GM12891 (cell line): Measurements from ENCODE around the gene TRIM8.
"Not testable (repeated sequence)": the region's sequence is repeated elsewhere in the genome, so short reads cannot be mapped to it uniquely, and the experiment has no call there.

Experiments used
- DNase-seq: peaks from one replicate; pipeline ENCODE4 v3.0.0; 2011; ENCODE audit warnings: low spot score; ENCODE audit not compliant: insufficient read length
- FAIRE-seq: peaks from 2 replicates; lab custom pipeline; 2011; peaks lifted over from hg19 to GRCh38; lab: Jason Lieb, UNC
- PAX5 ChIP-seq: IDR thresholded peaks from 2 replicates; pipeline ENCODE4 v1.6.1; 2011; ENCODE audit warnings: low read length, moderate library complexity, mild to moderate bottlenecking; ENCODE audit not compliant: insufficient read depth, severe bottlenecking
- POLR2A ChIP-seq: IDR thresholded peaks from 2 replicates; pipeline ENCODE4 v1.6.1; 2011; ENCODE audit warnings: low read depth, low read length, control low read depth
- POLR2AphosphoS5 ChIP-seq: IDR thresholded peaks from 2 replicates; pipeline ENCODE4 v1.6.1; 2011; ENCODE audit warnings: low read depth, low read length, control low read depth
- POU2F2 ChIP-seq: IDR thresholded peaks from 2 replicates; pipeline ENCODE4 v1.6.1; 2011; ENCODE audit warnings: low read depth, mild to moderate bottlenecking, control low read depth, low read length, moderate library complexity
- SPI1 ChIP-seq: IDR thresholded peaks from 2 replicates; pipeline ENCODE4 v1.6.1; 2011; ENCODE audit warnings: low read depth, low read length, control low read depth
- TAF1 ChIP-seq: IDR thresholded peaks from 2 replicates; pipeline ENCODE4 v1.6.1; 2011; ENCODE audit warnings: low read depth, low read length, control low read depth

Gene TRIM8

DNA sequence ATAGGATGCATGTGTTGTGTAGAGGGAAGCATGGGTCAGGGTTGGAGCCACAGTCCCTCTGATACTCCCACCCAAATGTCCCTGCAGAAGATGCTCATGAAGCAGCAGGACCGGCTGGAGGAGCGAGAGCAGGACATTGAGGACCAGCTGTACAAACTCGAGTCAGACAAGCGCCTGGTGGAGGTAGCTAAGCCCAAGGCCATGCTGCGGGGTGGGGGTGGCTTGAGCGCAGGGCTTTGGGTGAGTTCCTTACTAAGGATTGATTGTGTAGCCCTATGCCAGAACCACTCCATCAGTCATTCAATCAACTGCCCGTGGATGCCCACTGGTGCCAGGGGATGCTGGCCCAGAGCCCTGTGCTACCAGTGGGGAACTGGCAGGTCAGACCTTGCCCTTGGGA is 10.3 kb downstream of the TRIM8 start:
- no peak for FAIRE-seq
- TF ChIP-seq POLR2A = no peak
- no peak for TF ChIP-seq POU2F2
- no peak for TF ChIP-seq PAX5
- TF ChIP-seq POLR2AphosphoS5 = no peak
- TF ChIP-seq SPI1 = no peak
- no peak for TF ChIP-seq TAF1
- no peak for DNase-seq

DNA sequence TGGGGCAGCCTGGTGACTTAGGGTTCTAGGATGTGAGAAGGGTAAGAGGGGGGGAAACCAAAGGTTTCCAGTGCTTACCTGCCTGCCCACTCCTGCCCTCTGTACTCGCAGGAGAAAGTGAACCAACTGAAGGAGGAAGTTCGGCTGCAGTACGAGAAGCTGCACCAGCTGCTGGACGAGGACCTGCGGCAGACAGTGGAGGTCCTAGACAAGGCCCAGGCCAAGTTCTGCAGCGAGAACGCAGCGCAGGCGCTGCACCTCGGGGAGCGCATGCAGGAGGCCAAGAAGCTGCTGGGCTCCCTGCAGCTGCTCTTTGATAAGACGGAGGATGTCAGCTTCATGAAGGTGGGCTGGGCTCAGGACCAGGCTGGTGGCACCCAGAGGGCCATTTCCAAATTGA is 10.7 kb downstream of the TRIM8 start:
- FAIRE-seq (no peak), DNase-seq (no peak)
- TF ChIP-seq POU2F2 (no peak), SPI1 (no peak), TAF1 (no peak), PAX5 (no peak), POLR2A (no peak), POLR2AphosphoS5 (no peak)

DNA sequence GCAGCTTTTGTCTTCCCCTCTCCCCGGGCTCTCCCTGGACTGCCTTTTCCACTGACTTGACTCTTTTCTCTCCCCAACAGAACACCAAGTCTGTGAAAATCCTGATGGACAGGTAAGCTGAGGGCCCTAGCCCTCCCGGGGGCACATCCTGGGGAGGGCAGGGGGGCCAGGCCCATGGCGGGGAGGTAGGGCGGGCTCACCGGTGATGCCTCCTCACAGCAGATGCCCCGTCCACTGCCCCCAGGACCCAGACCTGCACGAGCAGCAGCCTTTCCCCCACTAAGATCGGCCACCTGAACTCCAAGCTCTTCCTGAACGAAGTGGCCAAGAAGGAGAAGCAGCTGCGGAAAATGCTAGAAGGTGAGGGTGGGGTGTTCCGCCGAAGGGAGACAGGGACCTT is 11.7 kb downstream of the TRIM8 start:
- FAIRE-seq = no peak
- DNase-seq = no peak

DNA sequence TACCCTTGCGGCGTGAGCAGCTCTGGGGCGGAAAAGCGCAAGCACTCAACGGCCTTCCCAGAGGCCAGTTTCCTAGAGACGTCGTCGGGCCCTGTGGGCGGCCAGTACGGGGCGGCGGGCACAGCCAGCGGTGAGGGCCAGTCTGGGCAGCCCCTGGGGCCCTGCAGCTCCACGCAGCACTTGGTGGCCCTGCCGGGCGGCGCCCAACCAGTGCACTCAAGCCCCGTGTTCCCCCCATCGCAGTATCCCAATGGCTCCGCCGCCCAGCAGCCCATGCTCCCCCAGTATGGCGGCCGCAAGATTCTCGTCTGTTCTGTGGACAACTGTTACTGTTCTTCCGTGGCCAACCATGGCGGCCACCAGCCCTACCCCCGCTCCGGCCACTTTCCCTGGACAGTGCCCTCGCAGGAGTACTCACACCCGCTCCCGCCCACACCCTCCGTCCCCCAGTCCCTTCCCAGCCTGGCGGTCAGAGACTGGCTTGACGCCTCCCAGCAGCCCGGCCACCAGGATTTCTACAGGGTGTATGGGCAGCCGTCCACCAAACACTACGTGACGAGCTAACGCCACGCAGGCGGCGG is 12.6 kb downstream of the TRIM8 start:
- TF ChIP-seq TAF1 (no peak), POLR2AphosphoS5 (no peak), POU2F2 (no peak), POLR2A (no peak), SPI1 (no peak), PAX5 (no peak)
- FAIRE-seq = no peak
- no peak for DNase-seq

More for the DNA sequence above, 11.7 kb downstream of the TRIM8 start:
- TF ChIP-seq SPI1 (no peak), POLR2A (no peak), POLR2AphosphoS5 (no peak), POU2F2 (no peak), PAX5 (no peak), TAF1 (no peak)

DNA sequence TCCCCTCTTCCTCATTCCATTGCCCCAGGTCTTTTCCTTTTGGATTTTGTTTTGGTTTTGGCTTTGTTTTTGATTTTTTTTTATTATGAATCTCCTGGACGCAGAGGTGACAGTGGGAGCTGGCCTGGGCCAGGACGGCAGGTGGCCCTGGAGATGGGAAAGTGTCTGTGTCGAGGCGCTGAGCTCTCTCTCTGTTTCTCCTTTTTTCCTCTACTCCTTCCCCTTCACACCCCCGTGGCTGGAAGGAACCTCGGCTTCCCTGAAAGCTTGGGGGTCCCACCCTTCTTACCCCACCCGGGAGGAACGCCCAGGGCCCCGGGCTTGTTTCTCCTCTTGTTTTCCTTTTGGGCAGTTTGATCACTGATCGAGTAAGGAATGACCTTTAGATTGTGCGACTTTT is 13.2 kb downstream of the TRIM8 start:
- DNase-seq (no peak), FAIRE-seq (no peak)
- TF ChIP-seq POLR2A (no peak), TAF1 (no peak), POLR2AphosphoS5 (no peak), SPI1 (no peak), POU2F2 (no peak), PAX5 (no peak)

DNA sequence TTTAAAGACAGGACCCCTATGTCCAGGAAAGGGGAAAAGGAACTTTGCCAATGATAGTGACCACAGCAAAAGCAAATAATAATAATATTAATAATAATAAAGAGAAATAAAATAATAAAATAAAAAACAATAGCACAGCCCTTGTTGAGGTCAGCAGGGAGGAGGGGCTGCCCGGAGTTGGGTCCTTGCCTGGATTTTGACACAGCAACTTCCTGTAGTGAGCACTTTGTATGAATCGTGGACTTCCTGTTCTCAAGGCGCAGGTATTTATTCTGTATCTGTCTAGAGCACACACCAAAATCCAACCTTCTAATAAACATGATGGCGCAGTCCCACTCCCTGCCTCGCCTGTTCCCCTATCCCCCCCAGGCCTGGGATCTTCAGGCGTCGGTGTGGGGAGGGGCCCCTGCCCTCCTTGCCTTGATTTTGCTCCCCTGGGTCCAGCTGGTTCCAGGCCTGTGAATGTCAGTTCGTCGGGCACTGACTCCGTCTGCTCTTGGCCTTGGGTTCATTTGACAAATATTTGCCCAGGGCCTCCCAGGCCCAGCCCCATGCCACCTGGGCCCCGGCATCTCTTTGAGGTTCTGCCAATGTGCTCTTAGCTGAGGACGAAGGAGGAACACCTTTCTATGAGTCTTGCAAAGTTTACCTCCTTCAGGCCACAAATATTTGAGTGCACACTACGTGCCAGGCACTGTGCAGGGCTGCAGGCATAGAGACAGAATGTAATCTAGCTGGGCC is 13.9 kb downstream of the TRIM8 start:
- DNase-seq = no peak
- TF ChIP-seq PAX5 = no peak
- TF ChIP-seq POLR2A = 0 out of 2 replicates have a peak, but pooled peaks have one; percentile 21
- FAIRE-seq = no peak

DNA sequence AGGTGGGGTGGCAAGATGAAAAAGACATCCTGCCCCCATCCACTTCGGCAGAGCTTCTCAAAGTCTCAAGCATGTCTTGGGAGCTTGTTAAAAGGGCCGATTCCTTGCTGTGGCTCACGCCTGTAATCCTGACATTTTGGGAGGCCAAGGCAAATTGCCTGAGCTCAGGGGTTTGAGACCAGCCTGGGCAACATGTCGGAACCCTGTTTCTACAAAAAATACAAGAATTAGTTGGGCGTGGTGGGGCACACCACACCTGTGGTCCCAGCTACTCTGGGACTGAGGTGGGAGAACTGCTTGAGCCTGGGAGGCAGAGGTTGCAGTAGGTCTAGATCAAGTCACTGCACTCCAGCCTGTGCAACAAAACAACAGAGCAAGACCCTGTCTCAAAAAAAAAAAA is 14.5 kb downstream of the TRIM8 start:
- DNase-seq (no peak), FAIRE-seq (peak; percentile 65)
- TF ChIP-seq POLR2A (no peak), SPI1 (no peak), POLR2AphosphoS5 (no peak), TAF1 (no peak)

DNA sequence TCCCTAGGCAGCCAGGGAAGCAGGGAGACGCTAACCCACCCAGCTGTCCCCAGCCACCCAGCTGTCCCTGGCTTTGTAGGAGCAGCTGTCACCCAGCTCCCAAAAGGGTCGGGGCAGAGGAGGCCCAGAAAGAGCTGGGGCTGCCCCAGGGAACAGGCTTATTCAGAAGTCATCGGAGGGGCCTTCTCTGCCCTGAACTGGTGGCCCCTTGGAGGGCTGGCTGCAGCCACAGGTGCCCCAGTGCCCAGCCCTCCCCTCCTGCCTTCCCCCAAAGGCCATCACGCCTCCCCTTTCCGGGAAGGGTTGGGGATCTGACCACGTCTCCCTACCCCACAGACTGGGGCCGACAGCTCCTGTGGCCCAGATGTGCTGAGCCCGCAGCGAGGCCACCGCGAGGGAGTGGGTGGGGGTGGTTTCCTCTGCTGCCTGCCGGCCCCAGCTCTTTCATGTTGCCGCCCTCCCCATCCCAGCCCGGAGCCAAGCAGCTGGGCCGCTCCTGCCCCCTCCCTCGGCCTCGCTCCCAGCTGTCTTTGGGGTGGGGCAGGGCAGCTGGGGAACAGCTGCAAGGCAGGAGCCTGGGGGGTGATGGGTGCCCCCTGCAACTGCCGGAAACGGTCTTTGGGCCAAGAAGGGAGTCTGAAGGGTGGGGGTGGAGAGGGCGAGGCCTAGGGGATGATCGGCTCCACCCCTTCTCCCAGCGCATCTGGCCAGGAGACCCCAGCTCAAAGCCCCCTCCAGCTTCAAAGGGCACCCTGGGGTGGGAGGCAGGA is 16.8 kb downstream of the TRIM8 start:
- DNase-seq = peak; percentile 86
- peak; percentile 99 for FAIRE-seq
- TF ChIP-seq POLR2A (no peak), PAX5 (no peak)

DNA sequence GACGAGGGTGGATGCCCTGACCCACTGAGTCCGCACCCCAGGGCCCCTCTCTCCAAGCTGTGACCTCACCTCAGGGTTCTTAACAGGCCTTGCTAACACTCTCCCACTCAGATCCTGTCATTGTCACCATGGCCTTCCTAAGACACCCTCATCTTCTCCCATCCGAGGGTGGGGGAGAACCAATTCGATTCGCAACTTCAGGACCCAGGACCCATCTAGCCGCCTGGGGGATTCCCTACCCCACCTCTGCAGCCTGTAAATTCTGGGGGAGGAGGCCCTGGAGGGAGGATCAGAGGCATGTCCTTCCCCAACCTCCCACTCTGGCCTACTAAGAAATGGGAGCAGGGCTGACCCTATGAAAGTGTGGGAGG is 17.4 kb downstream of the TRIM8 start:
- FAIRE-seq (no peak), DNase-seq (no peak)
- TF ChIP-seq POLR2AphosphoS5 (no peak), POU2F2 (no peak), TAF1 (no peak)

DNA sequence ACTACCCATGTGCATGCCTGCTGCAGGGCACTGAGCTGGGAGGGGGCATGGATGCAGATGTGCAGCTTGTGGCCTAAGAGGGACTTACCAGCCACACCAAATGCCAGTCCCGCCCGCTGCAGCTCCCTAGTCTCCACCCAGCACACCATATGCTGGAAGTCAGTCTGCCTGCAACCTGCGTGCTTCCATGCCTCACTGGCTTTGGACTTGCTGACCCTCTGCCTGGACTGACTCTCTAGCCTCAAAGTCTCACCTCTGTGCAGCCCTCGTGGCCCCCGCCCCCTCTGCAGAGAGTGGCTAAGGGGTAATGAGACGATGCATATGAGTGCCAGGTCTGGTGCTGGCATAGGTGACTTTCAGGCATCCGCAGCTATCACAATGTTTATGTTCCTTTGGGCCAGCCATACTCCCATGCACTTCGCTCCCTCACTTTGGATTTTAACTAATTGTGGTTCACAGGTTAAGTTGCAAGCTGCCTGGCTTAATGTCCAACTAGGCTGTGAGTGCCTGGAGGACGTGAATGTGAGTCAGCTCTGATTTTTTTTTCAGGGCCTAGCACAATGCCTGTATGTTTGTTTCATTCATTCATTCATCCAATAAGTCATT is 21.7 kb downstream of the TRIM8 start:
- no peak for TF ChIP-seq POU2F2
- no peak for TF ChIP-seq SPI1
- TF ChIP-seq POLR2AphosphoS5 = no peak
- TF ChIP-seq PAX5 = no peak
- no peak for TF ChIP-seq TAF1
- no peak for TF ChIP-seq POLR2A
- DNase-seq (no peak), FAIRE-seq (no peak)

DNA sequence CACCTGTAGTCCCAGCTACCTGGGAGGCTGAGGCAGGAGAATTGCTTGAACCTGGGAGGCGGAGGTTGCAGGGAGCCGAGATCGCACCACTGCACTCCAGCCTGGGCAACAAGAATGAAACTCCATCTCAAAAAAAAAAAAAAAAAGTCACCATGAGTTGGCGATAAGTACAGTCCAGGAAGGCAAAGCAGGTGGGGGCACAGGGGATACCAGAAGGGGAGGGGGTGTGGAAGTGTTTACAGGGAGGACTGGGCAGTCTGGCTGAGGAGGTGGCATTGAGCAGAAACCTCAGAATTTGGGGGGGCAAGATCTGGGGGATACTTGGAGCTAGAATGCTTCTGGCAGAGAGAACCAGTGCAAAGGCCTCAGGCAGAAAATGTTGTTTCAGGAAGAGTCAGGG is 23.1 kb downstream of the TRIM8 start:
- FAIRE-seq, DNase-seq: not testable (repeated sequence)
